WTC11 (cell line): Measurements from ENCODE around the gene PRTFDC1. TPM values are rescaled to one million over a fixed set of nuclear protein-coding genes. Genes with fewer than 3 reads are reported as not detected.

ENCODE experiments used
- ATAC-seq: fragments of 200-7000 bp; cut with Tn5 transposase; 2 replicates; pipeline ENCODE4 v1.10.0; 2021; ENCODE audit warnings: mild to moderate bottlenecking, moderate library complexity
- CTCF ChIA-PET: fragments of 300-600 bp; sonication (Branson Sonifier 250); formaldehyde crosslinking; loops from one replicate; lab custom pipeline; 2021; ENCODE audit warnings: antibody characterized with exemption; lab: Charles Lee
- POLR2A ChIA-PET: fragments of 350-600 bp; sonication (Branson Sonifier 250); formaldehyde crosslinking; loops from one replicate; lab custom pipeline; 2021; ENCODE audit warnings: antibody characterized with exemption; lab: Charles Lee
- DNase-seq: peaks from one replicate; pipeline ENCODE4 v3.0.0; 2021; ENCODE audit warnings: low spot score
- H3K27ac Mint-ChIP-seq: 2 replicates; pipeline ENCODE4 v1.8.0; 2021; ENCODE audit warnings: mixed read lengths
- H3K27me3 Mint-ChIP-seq: 2 replicates; pipeline ENCODE4 v1.8.0; 2021; ENCODE audit warnings: low read depth, mild to moderate bottlenecking, moderate library complexity, mixed read lengths
- H3K36me3 Mint-ChIP-seq: 2 replicates; pipeline ENCODE4 v1.8.0; 2021; ENCODE audit warnings: mixed read lengths
- H3K4me1 Mint-ChIP-seq: 2 replicates; pipeline ENCODE4 v1.8.0; 2022; ENCODE audit warnings: mixed read lengths
- H3K4me3 Mint-ChIP-seq: 2 replicates; pipeline ENCODE4 v1.8.0; 2021; ENCODE audit warnings: mild to moderate bottlenecking, moderate library complexity, mixed read lengths
- H3K9me3 Mint-ChIP-seq: 2 replicates; pipeline ENCODE4 v1.8.0; 2021; ENCODE audit warnings: mixed read lengths
- ATF3 ChIP-seq: sonication (generic); formaldehyde crosslinking; conservative IDR thresholded peaks from 2 replicates; pipeline ENCODE4 v1.8.1; 2022; ENCODE audit warnings: mild to moderate bottlenecking, missing genetic modification reagents
- CREM ChIP-seq: sonication (generic); formaldehyde crosslinking; IDR thresholded peaks from 2 replicates; pipeline ENCODE4 v1.8.1; 2022; ENCODE audit warnings: mild to moderate bottlenecking, missing genetic modification reagents, moderate library complexity
- ELF4 ChIP-seq: sonication (generic); formaldehyde crosslinking; IDR thresholded peaks from 2 replicates; pipeline ENCODE4 v1.8.1; 2022; ENCODE audit warnings: low read depth, mild to moderate bottlenecking, moderate library complexity, missing genetic modification reagents
- EMX1 ChIP-seq: fragments of 250-450 bp; sonication (Bioruptor Pico); IDR thresholded peaks from 2 replicates; pipeline ENCODE4 v1.8.0; 2021; ENCODE audit warnings: mild to moderate bottlenecking
- FOXP1 ChIP-seq: sonication (generic); formaldehyde crosslinking; IDR thresholded peaks from 2 replicates; pipeline ENCODE4 v1.8.0; 2022; ENCODE audit warnings: missing genetic modification reagents, mild to moderate bottlenecking, moderate library complexity, borderline replicate concordance
- FOXP4 ChIP-seq: sonication (generic); formaldehyde crosslinking; IDR thresholded peaks from 2 replicates; pipeline ENCODE4 v1.8.0; 2022; ENCODE audit warnings: mild to moderate bottlenecking, missing genetic modification reagents
- GRHL2 ChIP-seq: fragments of 250-450 bp; sonication (Bioruptor Pico); IDR thresholded peaks from 2 replicates; pipeline ENCODE4 v1.8.0; 2022; ENCODE audit warnings: mild to moderate bottlenecking, moderate library complexity; ENCODE audit not compliant: insufficient replicate concordance, severe bottlenecking
- GTF2I ChIP-seq: fragments of 250-450 bp; sonication (Bioruptor Pico); conservative IDR thresholded peaks from 2 replicates; pipeline ENCODE4 v1.4.0; 2021; ENCODE audit warnings: mild to moderate bottlenecking
- HMGA2 ChIP-seq: fragments of 250-450 bp; sonication (Bioruptor Pico); IDR thresholded peaks from 2 replicates; pipeline ENCODE4 v1.4.0; 2021; ENCODE audit warnings: mild to moderate bottlenecking, moderate library complexity
- IRF2 ChIP-seq: sonication (generic); formaldehyde crosslinking; IDR thresholded peaks from 2 replicates; pipeline ENCODE4 v1.8.0; 2022; ENCODE audit warnings: low read depth, missing genetic modification reagents, borderline replicate concordance
- JUN ChIP-seq: sonication (generic); formaldehyde crosslinking; IDR thresholded peaks from 2 replicates; pipeline ENCODE4 v1.8.0; 2023; ENCODE audit warnings: mild to moderate bottlenecking, missing genetic modification reagents
- NFATC4 ChIP-seq: fragments of 250-450 bp; sonication (Bioruptor Pico); IDR thresholded peaks from 2 replicates; pipeline ENCODE4 v1.9.0; 2021; ENCODE audit warnings: mild to moderate bottlenecking
- PREB ChIP-seq: sonication (generic); formaldehyde crosslinking; IDR thresholded peaks from 2 replicates; pipeline ENCODE4 v1.8.1; 2022; ENCODE audit warnings: mild to moderate bottlenecking, missing genetic modification reagents, moderate library complexity, borderline replicate concordance
- SMAD3 ChIP-seq: sonication (generic); formaldehyde crosslinking; IDR thresholded peaks from 2 replicates; pipeline ENCODE4 v1.8.0; 2022; ENCODE audit warnings: missing genetic modification reagents, mild to moderate bottlenecking, borderline replicate concordance
- ZBTB21 ChIP-seq: sonication (generic); formaldehyde crosslinking; IDR thresholded peaks from 2 replicates; pipeline ENCODE4 v1.8.1; 2023; ENCODE audit warnings: mild to moderate bottlenecking, missing genetic modification reagents, borderline replicate concordance
- ZNF232 ChIP-seq: sonication (generic); formaldehyde crosslinking; IDR thresholded peaks from 2 replicates; pipeline ENCODE4 v1.8.0; 2022; ENCODE audit warnings: mild to moderate bottlenecking, missing genetic modification reagents
- ZNF263 ChIP-seq: sonication (generic); formaldehyde crosslinking; IDR thresholded peaks from 2 replicates; pipeline ENCODE4 v1.8.1; 2022; ENCODE audit warnings: low read depth, mild to moderate bottlenecking, moderate library complexity, missing genetic modification reagents
- ZNF317 ChIP-seq: sonication (generic); formaldehyde crosslinking; IDR thresholded peaks from 2 replicates; pipeline ENCODE4 v1.8.1; 2023; ENCODE audit warnings: low read depth, mild to moderate bottlenecking, moderate library complexity, missing genetic modification reagents, borderline replicate concordance
- ZNF416 ChIP-seq: fragments of 250-450 bp; sonication (Bioruptor Pico); IDR thresholded peaks from 2 replicates; pipeline ENCODE4 v1.9.0; 2021; ENCODE audit warnings: mild to moderate bottlenecking, inconsistent platforms
- total RNA-seq: library from RNA; stranded (reverse); gene quantifications from 3 replicates; pipeline ENCODE4 v1.2.3, GENCODE V29; 2021
- TF ChIP-seq, protein P1 (sequence below): sonication (generic); formaldehyde crosslinking; IDR thresholded peaks from 2 replicates; pipeline ENCODE4 v1.8.1; 2023; ENCODE audit warnings: mild to moderate bottlenecking, missing genetic modification reagents
- TF ChIP-seq, protein P2 (sequence below): sonication (generic); formaldehyde crosslinking; IDR thresholded peaks from 2 replicates; pipeline ENCODE4 v1.8.1; 2022; ENCODE audit warnings: low read depth, mild to moderate bottlenecking, moderate library complexity, missing genetic modification reagents, borderline replicate concordance
- TF ChIP-seq, protein P3 (sequence below): sonication (generic); formaldehyde crosslinking; conservative IDR thresholded peaks from 2 replicates; pipeline ENCODE4 v1.8.1; 2023; ENCODE audit warnings: mild to moderate bottlenecking, low read depth, missing genetic modification reagents, moderate library complexity
- TF ChIP-seq, protein P4 (sequence below): sonication (generic); formaldehyde crosslinking; IDR thresholded peaks from 2 replicates; pipeline ENCODE4 v1.8.0; 2022; ENCODE audit warnings: mild to moderate bottlenecking, missing genetic modification reagents

Gene PRTFDC1
- total RNA-seq, 1 experiment from 2014 or later: 6.1 TPM

GRCh38 chr10:24963521-24964041 is 11.2 kb upstream of the PRTFDC1 start (continued):
- TF ChIP-seq SMAD3 (CRISPR knock-in tag) (no peak), EMX1 (CRISPR knock-in tag) (no peak), IRF2 (no peak), FOXP4 (CRISPR knock-in tag) (no peak), GTF2I (CRISPR knock-in tag) (no peak), ZNF232 (CRISPR knock-in tag) (no peak), ZNF317 (CRISPR knock-in tag) (no peak), NFATC4 (no peak)

- no peaks in the 10 kb centered on the region for H3K27me3 Mint-ChIP-seq
- POLR2A ChIA-PET: no interaction called here
- ATAC-seq: no peak
- H3K9me3 Mint-ChIP-seq: no peaks in the 10 kb centered on the region
- H3K4me1 Mint-ChIP-seq: peaks cover 15% of the 10 kb centered on the region
- no peak overlapping the region for H3K27ac Mint-ChIP-seq
- no peak for DNase-seq
- no peaks in the 10 kb centered on the region for H3K36me3 Mint-ChIP-seq
- CTCF ChIA-PET: no interaction called here
- no peak overlapping the region for H3K4me3 Mint-ChIP-seq
- TF ChIP-seq PREB (CRISPR knock-in tag) (no peak), FOXP4 (CRISPR knock-in tag) (no peak), JUN (CRISPR knock-in tag) (no peak), CREM (CRISPR knock-in tag) (no peak), HMGA2 (CRISPR knock-in tag) (no peak), FOXP1 (CRISPR knock-in tag) (no peak), ELF4 (CRISPR knock-in tag) (no peak), ZNF263 (no peak), ATF3 (CRISPR knock-in tag) (no peak), ZNF416 (no peak), GRHL2 (no peak), ZBTB21 (CRISPR knock-in tag) (no peak), GTF2I (CRISPR knock-in tag) (no peak)
- TF ChIP-seq, protein P1, sequence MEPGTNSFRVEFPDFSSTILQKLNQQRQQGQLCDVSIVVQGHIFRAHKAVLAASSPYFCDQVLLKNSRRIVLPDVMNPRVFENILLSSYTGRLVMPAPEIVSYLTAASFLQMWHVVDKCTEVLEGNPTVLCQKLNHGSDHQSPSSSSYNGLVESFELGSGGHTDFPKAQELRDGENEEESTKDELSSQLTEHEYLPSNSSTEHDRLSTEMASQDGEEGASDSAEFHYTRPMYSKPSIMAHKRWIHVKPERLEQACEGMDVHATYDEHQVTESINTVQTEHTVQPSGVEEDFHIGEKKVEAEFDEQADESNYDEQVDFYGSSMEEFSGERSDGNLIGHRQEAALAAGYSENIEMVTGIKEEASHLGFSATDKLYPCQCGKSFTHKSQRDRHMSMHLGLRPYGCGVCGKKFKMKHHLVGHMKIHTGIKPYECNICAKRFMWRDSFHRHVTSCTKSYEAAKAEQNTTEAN (CRISPR knock-in tag): no peak
- TF ChIP-seq, protein P2, sequence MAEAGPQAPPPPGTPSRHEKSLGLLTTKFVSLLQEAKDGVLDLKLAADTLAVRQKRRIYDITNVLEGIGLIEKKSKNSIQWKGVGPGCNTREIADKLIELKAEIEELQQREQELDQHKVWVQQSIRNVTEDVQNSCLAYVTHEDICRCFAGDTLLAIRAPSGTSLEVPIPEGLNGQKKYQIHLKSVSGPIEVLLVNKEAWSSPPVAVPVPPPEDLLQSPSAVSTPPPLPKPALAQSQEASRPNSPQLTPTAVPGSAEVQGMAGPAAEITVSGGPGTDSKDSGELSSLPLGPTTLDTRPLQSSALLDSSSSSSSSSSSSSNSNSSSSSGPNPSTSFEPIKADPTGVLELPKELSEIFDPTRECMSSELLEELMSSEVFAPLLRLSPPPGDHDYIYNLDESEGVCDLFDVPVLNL (CRISPR knock-in tag): no peak
- TF ChIP-seq, protein P3, sequence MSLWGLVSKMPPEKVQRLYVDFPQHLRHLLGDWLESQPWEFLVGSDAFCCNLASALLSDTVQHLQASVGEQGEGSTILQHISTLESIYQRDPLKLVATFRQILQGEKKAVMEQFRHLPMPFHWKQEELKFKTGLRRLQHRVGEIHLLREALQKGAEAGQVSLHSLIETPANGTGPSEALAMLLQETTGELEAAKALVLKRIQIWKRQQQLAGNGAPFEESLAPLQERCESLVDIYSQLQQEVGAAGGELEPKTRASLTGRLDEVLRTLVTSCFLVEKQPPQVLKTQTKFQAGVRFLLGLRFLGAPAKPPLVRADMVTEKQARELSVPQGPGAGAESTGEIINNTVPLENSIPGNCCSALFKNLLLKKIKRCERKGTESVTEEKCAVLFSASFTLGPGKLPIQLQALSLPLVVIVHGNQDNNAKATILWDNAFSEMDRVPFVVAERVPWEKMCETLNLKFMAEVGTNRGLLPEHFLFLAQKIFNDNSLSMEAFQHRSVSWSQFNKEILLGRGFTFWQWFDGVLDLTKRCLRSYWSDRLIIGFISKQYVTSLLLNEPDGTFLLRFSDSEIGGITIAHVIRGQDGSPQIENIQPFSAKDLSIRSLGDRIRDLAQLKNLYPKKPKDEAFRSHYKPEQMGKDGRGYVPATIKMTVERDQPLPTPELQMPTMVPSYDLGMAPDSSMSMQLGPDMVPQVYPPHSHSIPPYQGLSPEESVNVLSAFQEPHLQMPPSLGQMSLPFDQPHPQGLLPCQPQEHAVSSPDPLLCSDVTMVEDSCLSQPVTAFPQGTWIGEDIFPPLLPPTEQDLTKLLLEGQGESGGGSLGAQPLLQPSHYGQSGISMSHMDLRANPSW (CRISPR knock-in tag): no peak
- TF ChIP-seq, protein P4, sequence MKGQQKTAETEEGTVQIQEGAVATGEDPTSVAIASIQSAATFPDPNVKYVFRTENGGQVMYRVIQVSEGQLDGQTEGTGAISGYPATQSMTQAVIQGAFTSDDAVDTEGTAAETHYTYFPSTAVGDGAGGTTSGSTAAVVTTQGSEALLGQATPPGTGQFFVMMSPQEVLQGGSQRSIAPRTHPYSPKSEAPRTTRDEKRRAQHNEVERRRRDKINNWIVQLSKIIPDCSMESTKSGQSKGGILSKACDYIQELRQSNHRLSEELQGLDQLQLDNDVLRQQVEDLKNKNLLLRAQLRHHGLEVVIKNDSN: no peak
Observed at GRCh38 chr10:24962995-24963394, 10.6 kb upstream of the PRTFDC1 start.
